RWPE2 (cell line): ENCODE data around the gene PRCC.

Source experiments
- ATAC-seq: fragments of 200-7000 bp; cut with Tn5 transposase; 3 replicates; pipeline ENCODE4 v1.9.1; 2021; ENCODE audit warnings: low read depth
- DNase-seq: peaks from one replicate; pipeline ENCODE4 v3.0.0-alpha.2; 2020; ENCODE audit warnings: low spot score
- H3K27ac ChIP-seq: fragments of 450-650 bp; 2 replicates; pipeline ENCODE4 v1.5.1; 2017; ENCODE audit warnings: mild to moderate bottlenecking; ENCODE audit not compliant: poor library complexity, severe bottlenecking
- H3K27me3 ChIP-seq: fragments of 250-450 bp; sonication (Bioruptor Pico); 2 replicates; pipeline ENCODE4 v1.5.1; 2021; ENCODE audit warnings: mild to moderate bottlenecking, moderate library complexity; ENCODE audit not compliant: insufficient read depth, poor library complexity, severe bottlenecking
- H3K36me3 ChIP-seq: fragments of 250-450 bp; sonication (Bioruptor Pico); 2 replicates; pipeline ENCODE4 v1.5.1; 2020; ENCODE audit warnings: low read depth, mild to moderate bottlenecking, moderate library complexity
- H3K4me1 ChIP-seq: fragments of 250-450 bp; sonication (Bioruptor Pico); 2 replicates; pipeline ENCODE4 v1.5.1; 2021; ENCODE audit warnings: mild to moderate bottlenecking, moderate library complexity; ENCODE audit not compliant: insufficient read depth, poor library complexity, severe bottlenecking
- H3K4me3 ChIP-seq: fragments of 250-450 bp; sonication (Bioruptor Pico); 2 replicates; pipeline ENCODE4 v1.5.1; 2021; ENCODE audit warnings: mild to moderate bottlenecking, moderate library complexity; ENCODE audit not compliant: severe bottlenecking
- H3K9me3 ChIP-seq: fragments of 250-450 bp; sonication (Bioruptor Pico); 2 replicates; pipeline ENCODE4 v1.5.1; 2021; ENCODE audit warnings: mild to moderate bottlenecking, moderate library complexity; ENCODE audit not compliant: severe bottlenecking
- TF ChIP-seq, protein P1 (sequence below): fragments of 450-650 bp; IDR thresholded peaks from one replicate; pipeline ENCODE4 v1.5.1; 2017; ENCODE audit warnings: mild to moderate bottlenecking, moderate library complexity; ENCODE audit not compliant: poor library complexity, severe bottlenecking

The PRCC gene

DNA sequence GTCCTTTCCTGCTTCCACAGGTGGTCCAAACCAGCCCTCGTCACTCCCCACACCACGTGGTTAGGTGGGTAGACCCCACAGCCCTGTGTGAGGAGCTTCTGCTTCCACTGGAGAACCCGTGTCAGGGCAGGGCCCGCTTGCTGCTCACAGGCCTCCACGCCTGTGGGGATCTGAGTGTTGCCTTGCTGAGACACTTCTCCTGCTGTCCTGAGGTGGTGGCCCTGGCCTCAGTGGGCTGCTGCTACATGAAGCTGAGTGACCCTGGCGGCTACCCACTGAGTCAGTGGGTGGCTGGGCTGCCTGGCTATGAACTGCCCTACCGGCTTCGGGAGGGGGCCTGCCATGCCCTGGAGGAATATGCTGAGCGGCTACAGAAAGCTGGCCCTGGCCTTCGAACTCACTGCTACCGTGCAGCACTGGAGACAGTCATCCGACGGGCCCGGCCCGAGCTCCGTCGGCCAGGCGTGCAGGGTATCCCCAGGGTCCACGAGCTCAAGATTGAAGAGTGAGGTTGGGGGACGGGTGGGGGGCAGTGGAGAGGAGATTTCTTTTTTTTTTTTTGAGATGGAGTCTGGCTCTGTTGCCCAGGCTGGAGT, 33.2 kb upstream of the PRCC start:
- ATAC-seq (no peak), DNase-seq (no peak)
- Histone ChIP-seq H3K4me3 (no peak overlapping the region), H3K27ac (no peak overlapping the region), H3K36me3 (peaks cover 42% of the 10 kb centered on the region), H3K4me1 (no peaks in the 10 kb centered on the region), H3K9me3 (no peaks in the 10 kb centered on the region), H3K27me3 (no peaks in the 10 kb centered on the region)
- TF ChIP-seq, protein P1, sequence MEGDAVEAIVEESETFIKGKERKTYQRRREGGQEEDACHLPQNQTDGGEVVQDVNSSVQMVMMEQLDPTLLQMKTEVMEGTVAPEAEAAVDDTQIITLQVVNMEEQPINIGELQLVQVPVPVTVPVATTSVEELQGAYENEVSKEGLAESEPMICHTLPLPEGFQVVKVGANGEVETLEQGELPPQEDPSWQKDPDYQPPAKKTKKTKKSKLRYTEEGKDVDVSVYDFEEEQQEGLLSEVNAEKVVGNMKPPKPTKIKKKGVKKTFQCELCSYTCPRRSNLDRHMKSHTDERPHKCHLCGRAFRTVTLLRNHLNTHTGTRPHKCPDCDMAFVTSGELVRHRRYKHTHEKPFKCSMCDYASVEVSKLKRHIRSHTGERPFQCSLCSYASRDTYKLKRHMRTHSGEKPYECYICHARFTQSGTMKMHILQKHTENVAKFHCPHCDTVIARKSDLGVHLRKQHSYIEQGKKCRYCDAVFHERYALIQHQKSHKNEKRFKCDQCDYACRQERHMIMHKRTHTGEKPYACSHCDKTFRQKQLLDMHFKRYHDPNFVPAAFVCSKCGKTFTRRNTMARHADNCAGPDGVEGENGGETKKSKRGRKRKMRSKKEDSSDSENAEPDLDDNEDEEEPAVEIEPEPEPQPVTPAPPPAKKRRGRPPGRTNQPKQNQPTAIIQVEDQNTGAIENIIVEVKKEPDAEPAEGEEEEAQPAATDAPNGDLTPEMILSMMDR: no peak

DNA sequence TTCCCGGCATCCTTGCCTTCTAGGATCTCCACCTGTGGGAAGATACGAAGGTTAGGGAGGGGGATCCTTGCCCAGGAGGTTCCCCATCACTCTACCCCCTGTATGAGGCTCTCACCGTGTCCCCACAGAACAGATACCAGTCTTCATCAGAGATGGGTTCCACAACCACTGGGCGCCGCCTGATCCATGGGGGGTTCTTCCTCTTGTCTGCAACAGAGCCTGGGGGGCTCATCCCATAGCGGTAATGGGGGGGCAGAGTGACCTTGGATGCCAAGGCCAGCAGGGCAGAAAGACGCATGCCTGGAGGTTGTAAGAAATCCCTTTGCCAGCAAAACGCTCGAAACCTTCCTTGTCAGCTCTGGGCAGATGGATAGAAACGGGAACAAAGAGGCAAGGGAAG, 28.9 kb upstream of the PRCC start:
- Histone ChIP-seq H3K9me3 (no peaks in the 10 kb centered on the region), H3K4me3 (no peak overlapping the region), H3K27ac (no peak overlapping the region), H3K27me3 (no peaks in the 10 kb centered on the region), H3K4me1 (no peaks in the 10 kb centered on the region), H3K36me3 (peaks cover 45% of the 10 kb centered on the region)
- ATAC-seq: no peak
- TF ChIP-seq, protein P1: no peak
- DNase-seq: no peak

DNA sequence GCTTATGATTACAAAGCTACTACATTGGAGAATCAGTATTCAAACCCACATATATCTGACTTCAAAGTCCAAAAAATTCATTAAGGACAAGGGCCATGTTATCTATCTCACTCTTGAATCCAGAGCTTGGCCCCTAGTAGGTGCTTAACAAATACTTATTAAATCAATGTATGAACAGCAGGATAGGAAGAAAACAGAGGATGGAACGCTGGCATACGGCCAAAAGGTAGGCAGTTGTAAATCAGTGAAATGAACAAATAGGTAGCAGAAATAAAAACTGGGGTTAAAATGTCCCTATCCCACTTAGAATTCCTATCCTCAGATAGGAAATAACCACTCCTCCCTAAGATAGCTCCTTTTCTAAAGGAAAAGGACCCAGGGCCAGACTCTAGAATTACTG, 28.4 kb upstream of the PRCC start:
- Histone ChIP-seq H3K27ac (no peak overlapping the region), H3K9me3 (no peaks in the 10 kb centered on the region), H3K4me1 (no peaks in the 10 kb centered on the region), H3K27me3 (no peaks in the 10 kb centered on the region), H3K36me3 (peaks cover 50% of the 10 kb centered on the region), H3K4me3 (no peak overlapping the region)
- TF ChIP-seq, protein P1: no peak
- ATAC-seq (no peak), DNase-seq (no peak)

DNA sequence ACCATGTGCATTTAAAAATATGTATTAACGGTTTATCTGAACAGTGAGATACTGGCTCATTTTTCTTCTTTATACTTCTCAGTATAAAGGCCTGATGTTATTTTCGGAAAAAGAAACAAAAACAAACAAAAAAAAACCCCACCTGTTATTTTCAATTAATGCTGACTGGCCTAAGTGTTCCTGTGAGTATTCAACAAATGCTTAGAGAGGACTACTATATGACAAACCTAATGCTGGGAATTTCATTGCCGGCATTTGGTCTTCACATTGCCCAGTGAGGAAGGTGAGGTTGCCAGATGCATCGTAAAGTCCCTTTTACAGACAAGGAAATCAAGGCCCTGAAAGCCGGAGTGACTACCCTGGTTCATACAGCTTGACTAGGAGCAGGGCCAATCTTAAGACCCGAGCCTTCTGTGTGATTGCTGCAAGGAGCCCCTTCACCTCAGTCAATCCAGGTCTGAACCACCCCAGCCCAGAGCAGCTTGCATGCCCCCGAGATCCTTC, 27.0 kb upstream of the PRCC start:
- Histone ChIP-seq H3K4me1 (no peaks in the 10 kb centered on the region), H3K9me3 (no peaks in the 10 kb centered on the region), H3K27me3 (no peaks in the 10 kb centered on the region), H3K4me3 (peak overlapping the region; percentile 48), H3K27ac (peak overlapping the region; percentile 64), H3K36me3 (peaks cover 54% of the 10 kb centered on the region)
- DNase-seq (no peak), ATAC-seq (peak; percentile 4; the same call in 2 of the 3 replicates)
- TF ChIP-seq, protein P1: no peak

DNA sequence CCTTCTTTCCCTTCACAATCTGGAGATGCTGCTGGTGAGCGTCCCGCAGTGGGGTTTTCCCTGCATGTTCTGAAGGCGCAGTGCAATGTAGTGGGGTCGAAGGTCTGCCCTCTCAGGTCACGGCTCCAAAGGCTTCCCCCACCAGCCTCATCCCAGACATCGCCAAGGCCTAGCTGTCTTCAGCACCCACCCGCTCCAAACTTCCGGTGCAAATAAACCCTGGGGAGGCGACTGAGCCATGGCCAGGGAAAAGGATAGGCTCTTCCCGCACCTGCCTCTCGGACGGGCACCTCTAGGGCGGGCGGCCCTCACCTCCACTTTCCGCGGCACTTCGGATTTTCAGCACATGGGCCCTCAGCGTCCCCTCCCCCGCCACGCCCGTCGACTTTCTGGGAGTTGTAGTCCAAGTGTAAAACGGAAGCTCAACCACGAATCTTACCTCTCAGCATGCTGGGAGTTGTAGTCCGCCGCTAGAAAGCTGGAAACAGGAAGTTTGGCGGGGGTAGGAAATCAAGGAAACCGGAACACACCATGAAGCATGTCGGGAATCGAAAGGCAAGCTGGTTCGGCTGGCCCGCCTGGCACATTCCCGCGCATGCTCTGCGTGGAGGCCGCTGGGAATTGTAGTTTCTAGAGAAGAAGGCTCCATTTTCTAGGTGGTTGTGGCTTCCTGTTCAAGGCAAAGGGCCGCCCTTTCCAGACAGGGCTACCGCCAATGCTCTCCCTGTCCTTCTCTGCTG, 26.4 kb upstream of the PRCC start, which contains the start of gene MRPL24:
Gene MRPL24 (minus strand): TSS at position 348 of the 740 bp plus-strand sequence. CDS start 2,384 bp downstream, outside the sequence.
- Histone ChIP-seq H3K36me3 (peaks cover 57% of the 10 kb centered on the region), H3K4me1 (peaks cover under 1% of the 10 kb centered on the region), H3K27ac (peak within 1 kb of the TSS; percentile 64), H3K9me3 (no peaks in the 10 kb centered on the region), H3K4me3 (peak within 1 kb of the TSS; percentile 48), H3K27me3 (no peaks in the 10 kb centered on the region)
- TF ChIP-seq, protein P1: no peak
- DNase-seq (peak; percentile 97), ATAC-seq (peak; percentile 88)
